GM18861 (cell line): ENCODE results near the gene FAXDC2.
"Not testable (repeated sequence)": the region's sequence is repeated elsewhere in the genome, so short reads cannot be mapped to it uniquely, and the experiment has no call there.

Experiments used
- ATAC-seq: cut with Tn5 transposase; IDR thresholded peaks from one replicate; pipeline ENCODE4 v1.9.1; 2021; ENCODE audit not compliant: unreplicated experiment

FAXDC2 gene

DNA sequence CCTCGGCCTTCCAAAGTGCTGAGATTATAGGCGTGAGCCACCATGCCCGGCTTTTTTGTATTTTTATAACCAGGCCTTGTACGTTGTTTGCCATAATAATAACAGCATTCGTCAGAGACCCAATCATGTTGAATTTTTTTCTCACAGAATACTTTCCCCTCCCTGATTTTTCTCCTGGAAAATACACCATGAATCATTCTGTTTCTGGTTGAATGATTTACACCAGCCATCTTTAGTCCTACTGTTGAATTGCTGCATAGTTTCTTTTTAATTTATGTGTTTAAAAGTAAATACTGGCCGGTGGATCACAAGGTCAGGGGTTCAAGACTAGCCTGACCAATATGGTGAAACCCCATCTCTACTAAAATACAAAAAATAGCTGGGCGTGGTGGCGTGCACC, 11.5 kb upstream of the FAXDC2 start:
- no peak for ATAC-seq

DNA sequence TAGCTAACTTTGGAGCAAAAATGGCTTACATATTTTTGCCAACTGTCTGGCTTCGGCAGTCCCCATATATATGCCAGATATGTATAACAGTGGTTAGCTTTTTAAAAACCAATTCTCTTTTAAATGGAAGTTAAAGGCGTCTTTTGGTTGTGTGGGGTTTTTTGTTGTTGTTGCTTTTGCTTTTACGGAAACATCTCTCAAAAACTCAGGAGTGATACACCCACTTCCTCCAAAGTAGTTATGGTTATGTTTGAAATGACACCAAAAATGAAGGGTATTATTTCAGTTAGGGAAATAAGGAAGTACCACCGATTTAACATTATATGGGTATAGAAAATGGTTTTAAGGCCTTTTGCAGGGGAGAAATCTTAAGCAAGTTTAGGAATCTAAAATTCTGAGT, 10.4 kb upstream of the FAXDC2 start:
- ATAC-seq = no peak

DNA sequence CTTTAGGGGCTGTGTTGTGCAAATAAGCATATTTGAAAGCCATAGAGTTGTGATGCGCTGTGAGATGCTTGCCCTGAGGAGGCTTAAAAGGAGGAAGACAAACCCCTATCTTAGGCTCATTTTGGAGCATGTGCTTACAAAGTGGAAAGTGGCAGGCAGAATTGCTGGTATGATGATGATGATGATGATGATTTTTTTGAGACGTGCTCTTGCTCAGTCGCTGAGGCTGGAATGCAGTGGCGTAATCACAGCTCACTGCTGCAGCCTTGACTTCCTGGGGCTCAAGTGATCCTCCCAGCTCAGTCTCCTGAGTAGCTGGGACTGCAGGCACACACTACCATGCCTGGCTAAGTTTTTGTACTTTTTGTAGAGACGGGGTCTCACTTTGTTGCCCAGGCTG, 9.7 kb upstream of the FAXDC2 start:
- no peak for ATAC-seq

DNA sequence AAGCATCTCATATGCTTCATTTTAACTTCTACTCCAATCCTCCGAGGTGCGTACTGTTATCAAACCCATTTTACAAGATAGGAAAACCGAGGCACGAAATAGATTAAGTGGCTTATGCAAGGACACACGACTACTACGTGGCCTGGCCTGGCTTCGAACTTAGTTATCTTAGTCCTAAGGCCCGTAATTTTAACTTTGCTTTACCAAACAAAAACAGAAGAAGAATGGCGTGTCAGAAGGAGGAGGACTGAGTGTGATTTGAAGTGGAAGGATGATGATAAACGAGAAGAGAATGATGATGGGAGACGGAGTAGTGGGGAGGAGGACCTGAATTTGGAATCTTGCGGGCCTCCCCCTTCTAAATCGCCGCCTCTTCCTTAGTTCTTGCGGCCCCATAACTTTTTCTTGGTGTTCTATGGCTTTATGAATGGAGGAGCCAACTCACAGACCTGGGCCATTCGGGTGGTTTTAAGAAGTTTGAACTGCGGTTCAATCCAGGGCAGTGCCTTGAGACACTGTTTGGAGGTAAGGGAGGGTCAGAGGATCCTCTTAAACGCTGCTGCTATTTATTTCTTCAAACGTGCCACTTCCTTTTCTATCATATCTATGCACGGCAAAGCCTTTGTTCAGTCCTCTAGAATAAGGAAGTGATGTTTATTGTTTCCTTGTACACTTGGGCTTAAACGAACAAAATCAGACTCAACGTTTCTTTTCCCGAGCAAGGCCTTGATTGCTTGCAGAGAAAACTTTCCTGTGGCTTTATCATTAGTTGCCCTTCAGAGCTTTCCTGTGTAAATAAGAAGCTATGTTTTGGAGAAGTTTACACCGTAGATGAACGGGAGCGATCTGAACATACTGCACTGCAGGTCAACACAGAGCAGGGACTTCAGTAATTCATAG, 8.8 kb upstream of the FAXDC2 start:
- peak; percentile 28 for ATAC-seq

DNA sequence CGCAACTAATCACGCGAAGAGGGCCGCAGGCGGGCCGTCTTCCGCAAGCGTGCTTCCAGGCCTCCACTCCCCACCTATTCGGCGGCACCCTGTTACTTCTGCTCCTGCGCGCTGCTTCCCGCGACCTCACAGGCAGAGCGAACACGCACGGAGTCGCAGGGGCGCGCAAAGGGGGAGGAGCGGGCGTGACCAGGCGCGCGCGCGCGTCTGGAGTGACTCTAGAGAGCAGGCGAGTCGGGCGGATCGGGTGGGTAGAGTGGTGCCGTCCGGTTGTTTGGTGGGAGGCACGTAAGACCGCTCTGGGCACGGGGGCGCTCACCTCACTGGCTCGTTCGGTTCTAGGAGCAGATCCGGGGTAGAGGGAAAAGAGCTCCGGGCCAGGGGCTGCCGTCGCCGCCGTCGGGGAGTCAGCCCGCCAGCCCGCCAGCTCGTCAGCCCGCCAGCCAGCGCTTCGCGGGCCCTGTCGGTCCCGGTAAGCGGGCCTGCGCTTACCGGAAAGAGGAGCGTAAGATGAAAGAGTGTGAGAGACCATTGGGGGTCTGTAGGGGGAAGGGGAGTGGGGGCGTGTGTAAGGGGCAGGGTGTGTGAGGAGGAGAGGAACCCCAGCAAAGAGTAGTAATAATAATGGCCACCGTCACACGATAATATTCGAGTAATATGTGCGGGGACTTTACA, 8.0 kb upstream of the FAXDC2 start, which contains the start of gene CNOT8:
CNOT8 (plus strand) TSS at position 331 of the 675 bp plus-strand sequence. CDS start 4,652 bp downstream, outside the sequence.
- ATAC-seq = peak; percentile 63

DNA sequence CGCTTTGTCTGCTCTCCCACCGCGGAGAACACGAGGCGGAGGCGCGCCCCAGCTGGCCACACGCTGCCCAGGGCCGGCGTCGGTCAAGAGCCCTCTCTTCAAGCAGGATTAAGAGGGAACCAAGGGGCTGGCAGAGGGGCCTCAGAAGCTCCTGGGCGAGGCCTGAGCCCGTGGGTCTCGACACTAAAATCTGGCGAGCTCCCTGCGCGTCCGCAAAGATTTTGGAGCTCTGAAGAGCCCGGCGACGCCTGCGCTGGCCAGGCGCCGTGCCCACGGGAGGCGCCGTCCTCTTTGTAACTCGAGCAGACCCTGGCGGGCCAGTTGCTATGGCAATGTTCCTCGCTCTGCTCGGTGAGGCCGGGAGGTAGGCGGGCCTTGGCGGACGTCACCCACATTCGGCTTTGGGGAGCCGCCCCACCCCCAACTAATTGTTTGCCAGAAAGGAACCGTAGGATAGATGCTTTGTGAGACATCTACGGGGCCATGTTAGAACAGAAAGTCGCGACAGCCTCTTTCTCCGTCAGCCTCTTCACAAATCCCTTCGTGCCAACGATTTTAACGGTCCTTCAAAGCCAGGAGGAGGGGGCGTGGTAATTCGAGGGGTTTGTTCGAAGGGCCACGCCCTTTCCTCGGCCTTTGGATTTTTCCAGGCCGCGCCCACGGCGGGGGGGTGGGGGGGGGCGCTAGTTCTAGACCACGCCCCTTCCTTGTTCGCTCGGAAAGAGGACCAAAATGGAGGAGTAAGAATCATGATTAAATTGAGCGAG, 7.3 kb upstream of the FAXDC2 start:
- ATAC-seq = peak; percentile 49

DNA sequence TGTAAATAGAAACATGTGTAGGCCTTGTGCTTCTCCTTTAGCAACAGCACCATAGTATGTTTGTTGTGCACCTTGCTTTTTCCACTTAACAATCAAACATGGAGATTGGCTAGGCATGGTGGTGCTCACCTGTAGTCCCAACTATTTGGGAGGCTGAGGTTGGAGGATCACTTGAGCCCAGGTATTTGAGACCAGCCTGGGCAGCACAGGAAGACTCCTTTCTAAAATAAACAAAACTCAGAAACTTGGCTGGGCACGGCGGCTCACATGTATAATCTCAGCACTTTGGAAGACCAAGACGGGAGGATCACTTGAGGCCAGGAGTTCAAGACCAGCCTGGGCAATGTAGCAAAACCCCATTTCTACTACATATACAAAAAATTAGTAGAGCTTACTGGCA, 948 bp upstream of the FAXDC2 start:
- no peak for ATAC-seq

DNA sequence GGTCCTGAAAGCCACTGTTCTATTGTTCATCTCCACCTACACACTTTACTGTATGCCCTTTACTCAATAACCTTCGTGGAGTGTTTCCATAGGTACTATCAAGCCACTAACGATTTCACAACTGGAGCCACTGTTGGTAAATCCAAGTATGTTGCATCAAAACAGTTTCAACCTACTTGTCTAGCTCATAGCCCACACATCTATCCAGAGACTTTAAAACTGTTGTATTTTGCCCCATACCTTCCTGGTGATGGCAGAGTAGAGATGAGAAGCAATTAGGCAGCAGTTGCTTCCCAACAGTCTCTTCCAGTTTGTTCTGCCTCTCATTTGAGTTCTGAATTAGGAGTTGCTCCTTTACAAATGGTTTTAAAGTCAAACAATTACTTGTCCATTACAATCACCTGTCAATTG, 607 bp downstream of the FAXDC2 start:
- no peak for ATAC-seq

DNA sequence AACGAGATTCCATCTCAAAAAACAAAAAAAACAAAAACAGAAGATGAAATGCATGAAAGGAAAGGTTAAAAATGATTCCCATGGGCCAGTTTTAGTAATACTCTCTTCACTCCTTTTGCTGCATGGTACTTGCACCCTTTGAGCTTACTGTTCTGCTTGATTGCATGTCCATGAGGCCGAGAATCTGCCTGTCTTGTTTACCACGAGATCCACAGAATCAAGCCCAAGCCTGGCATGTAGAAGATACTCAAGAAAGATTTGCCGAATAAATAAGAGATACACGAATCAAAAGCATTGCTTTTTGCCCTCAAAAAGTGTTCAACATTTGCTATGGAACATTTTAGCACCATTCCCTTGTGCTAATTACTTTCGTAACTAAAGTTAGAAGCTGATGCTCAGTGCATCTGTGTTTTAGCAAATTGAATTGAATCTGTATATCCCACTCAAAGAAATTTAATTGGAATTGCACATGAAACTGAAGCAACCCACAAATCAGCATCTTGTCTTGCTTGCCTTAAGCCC, 1.1 kb downstream of the FAXDC2 start:
- ATAC-seq = no peak

DNA sequence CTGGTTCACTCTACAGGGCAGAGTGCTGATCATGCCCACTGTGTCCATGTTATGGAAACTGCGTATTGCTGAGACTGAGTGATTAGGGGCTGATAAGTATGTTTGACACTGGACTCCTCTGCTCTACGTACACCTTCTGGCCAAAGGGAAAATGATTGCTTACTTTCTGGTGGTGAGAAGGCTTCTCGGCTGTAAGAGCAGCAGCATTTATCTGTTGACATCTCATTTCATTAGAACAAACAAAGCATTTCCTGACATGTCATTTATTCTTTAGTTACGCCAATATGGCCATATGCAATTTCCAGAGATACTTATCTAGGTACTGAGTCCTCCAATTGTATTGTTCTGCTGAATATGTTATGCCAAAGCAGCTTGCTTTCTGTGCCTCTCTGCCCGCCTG, 5.6 kb downstream of the FAXDC2 start:
- ATAC-seq = no peak

DNA sequence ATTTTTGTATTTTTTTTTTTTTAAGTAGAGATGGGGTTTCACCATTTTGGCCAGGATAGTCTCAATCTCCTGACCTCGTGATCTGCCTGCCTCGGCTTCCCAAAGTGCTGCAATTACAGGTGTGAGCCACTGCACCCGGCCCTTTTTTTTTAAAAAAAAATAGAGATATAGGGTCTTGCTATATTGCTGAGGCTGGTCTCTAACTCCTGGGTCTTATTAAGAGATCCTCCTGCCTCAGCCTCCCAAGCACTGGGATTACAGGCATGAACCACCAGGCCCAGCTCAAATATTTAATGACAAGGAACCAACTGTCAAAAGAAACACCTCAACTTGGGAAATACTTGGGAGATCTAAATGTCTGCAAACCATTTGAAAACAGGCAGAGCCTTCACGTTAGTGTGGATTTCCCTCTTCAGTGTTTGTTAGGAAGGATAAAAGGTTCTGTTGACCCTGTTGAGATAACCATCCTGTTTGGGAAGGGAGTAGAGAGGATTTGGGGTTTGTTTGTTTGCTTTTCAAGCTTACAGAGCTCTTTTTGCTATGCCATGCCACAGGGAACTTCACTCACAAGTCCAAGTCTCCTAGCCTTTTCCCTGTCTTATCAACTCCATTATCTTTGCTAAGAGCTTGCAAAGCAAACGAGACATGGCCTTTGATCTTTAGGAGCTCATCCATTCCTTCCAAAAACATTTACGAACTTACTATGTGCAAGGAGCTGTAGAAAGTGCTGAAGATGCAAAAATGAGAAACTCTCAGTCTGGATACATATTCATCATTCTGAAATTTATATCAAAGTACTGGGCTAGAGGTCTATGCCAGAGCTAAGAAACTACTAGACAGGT, 7.5 kb downstream of the FAXDC2 start:
- no peak for ATAC-seq

DNA sequence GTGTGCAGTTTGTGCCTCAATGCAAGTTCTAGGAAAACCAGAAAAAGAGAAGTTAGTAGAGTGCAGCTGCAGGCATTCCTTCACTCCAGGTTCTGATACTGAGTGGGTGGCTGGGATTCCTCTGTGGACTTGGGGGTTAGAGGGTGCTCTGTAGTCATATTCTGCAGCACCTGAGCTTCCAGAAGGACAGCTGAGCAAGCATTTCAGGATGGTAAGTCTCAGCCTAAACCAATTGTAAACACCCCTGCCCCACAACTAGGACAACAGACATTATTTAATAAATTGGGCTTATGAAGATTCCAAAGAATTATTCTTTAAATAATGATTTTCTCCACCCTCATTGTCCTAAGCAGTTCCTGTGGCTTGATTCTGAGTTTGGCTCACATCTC, 9.1 kb downstream of the FAXDC2 start:
- ATAC-seq = no peak

DNA sequence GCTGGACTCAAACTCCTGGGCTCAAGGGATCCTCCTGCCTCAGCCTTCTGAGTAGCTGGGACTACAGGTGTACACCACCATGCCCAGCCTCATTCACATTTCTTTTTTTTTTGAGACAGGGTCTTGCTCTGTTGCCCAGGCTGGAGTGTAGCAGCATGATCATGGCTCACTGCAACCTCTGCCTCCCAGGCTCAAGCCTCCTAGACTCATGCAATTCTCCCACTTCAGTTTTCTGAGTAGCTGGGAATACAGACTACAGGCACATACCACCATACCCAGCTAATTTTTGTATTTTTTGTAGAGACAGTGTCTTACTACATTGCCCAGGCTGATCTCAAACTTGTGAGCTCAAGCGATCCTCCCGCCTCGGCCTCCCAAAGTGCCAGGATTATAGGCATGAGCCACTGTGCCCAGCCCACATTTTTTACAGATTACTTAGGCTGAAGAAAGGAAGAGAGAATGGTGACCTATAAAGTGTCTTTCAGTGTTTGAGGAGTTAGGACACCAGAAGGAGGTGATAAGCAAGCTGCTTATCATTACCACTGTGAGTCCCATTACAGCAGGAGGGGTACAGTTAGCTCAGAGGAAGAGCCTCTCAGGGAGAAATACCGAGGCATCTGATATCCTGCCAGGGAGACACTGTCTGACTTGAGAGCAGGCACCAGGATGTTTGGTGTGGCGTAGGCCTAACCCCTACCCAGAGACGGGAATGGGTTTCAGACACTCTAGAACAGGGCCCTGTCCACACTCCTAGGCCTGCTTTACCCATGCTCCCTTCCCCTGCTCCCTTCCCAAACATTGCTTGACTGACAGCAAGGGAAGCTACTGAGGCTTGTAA, 9.7 kb downstream of the FAXDC2 start:
- ATAC-seq = no peak

DNA sequence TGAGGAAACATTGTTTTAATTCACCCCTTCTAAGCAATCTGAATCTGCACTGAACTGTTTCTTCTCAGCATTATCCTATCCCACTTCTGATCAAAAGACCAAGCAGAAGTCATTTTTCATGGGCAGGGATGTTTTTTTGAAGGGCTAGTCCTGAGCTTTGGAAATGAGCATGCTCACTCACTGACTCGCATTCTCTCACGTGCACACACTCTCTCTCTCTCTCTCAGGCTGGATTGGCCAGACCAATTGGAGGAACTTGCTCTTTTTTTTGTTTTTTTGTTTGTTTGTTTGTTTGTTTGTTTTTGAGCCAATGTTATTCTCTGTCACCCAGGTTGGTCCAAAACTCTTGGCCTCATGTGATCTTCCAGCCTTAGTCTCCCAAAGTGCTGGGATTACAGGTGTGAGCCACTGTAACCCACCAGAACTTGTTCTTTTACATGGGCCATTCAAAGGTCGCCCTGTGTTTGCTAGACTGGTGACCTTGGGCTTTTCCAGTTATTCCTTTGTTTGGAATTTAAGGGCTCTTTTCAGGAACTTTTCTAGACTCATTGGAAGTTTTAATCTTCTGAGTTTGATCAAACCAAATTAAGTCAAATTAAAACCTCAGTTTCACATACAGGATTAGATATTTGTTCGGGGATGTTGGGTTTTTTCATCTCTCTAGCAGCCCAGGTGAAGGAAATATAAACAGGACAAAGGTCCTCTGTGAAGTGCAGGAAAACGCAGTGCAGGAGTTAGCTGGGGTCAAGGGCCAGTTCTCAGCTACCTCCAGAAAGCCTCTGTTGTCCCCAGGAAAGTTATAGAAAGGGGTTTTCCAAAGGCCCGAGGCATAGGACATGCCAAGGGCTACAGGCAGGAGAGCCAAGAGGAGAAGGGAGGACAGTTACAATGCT, 13.1 kb downstream of the FAXDC2 start:
- no peak for ATAC-seq

DNA sequence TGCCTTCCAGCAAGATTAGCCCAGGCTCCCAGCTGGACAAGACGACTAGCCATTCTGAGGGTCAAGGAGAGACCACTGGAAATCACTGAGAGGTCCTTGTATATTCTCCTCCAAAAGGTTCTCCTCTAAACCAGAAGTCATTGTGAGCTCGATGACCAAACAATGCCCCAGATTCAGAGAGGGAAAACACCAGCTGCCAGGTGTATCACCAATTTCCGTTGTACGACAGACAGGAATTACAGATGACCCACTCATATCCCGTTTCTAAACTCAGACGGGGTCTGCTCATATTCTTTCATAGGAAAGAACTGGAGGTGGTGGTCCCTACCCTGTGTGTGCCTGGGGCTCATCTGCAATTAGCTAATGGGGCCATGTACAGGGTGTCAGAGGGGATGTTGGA, 14.2 kb downstream of the FAXDC2 start:
- no peak for ATAC-seq

DNA sequence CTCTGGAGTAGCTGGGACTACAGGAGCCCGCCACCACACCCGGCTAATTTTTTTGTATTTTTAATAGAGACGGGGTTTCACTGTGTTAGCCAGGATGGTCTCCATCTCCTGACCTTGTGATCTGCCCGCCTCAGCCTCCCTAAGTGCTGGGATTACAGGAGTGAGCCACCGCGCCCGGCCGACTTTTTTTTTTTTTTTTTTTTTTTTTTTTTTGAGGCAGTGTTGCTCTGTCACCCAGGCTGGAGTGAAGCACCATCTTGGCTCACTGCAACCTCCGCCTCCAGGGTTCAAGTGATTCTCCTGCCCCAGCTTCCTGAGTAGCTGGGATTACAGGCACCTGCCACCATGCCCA, 14.7 kb downstream of the FAXDC2 start:
- ATAC-seq = not testable (repeated sequence)

DNA sequence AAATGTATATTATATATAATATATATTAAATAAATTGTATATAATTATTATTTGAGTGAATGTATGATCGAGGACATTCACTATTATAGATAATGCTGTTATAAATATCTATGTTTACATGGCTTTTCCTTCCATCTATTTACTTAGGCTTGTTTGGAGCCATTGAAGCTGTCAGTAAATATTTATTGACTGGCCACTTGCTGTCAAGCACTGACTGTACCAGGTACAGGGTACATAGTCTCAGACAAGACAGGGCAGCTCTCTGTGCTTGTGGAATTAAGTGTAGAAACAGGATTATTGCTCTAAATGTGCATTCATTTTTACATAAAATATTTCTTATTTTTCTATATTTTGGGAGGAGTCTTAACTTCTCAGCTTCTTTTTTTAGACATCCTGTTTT, 16.4 kb downstream of the FAXDC2 start:
- no peak for ATAC-seq

DNA sequence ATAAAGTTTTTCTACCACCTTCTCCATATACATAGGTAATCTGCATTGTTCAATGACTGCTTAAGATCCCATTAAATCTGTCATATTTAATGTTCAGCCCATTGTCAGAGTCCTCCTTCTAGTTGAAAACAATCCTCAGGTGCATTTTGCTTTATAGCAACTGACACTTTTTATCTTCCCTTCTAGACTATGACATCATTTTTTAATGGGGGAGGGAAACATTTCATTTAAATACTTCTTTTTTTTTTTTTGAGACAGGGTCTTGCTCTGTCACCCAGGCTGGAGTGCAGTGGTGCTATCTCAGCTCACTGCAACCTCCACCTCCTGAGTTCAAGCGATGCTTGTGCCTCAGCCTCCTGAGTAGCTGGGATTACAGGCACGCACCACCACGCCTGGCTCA, 17.6 kb downstream of the FAXDC2 start:
- not testable (repeated sequence) for ATAC-seq

DNA sequence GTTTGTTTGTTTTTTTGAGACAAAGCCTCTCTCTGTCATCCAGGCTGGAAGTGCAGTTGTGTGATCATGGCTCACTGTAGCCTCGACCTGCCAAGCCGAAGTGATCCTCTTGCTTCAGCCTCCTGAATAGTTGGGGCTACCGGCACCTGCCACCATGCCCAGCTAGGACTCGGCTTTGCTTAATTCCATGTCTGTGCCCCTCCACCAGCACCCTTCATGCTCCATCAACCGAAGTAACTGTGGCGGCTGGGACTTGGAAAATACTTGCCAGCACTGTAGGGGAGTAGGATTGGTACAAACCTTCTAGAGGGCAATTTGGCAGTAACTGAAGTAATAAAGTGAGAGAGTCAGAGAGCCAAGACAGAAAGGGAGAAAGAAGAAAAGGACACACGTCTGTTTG, 19.0 kb downstream of the FAXDC2 start:
- no peak for ATAC-seq
